K562 (cell line): Measurements from ENCODE around the gene OSGIN1. TPM values are rescaled to one million over a fixed set of nuclear protein-coding genes. Genes with fewer than 3 reads are reported as not detected.

ENCODE experiments used
- ARID3B ChIP-seq: fragments of 250-450 bp; sonication (Bioruptor Pico); IDR thresholded peaks from 2 replicates; pipeline ENCODE4 v1.4.0; 2020; ENCODE audit warnings: borderline replicate concordance
- CREB1 ChIP-seq, 2 experiments: sonication (generic) in 1 of 2; formaldehyde crosslinking in 1 of 2; IDR thresholded peaks; 2 replicates each; pipeline versions ENCODE4 v1.6.1 to v1.8.0; 2012 to 2022; ENCODE audit warnings: inconsistent platforms in 1 of 2, mild to moderate bottlenecking in 1 of 2, missing genetic modification reagents in 1 of 2, moderate library complexity in 1 of 2
- ELK1 ChIP-seq: sonication (generic); formaldehyde crosslinking; IDR thresholded peaks from 2 replicates; pipeline ENCODE4 v1.8.1; 2022; ENCODE audit warnings: missing genetic modification reagents
- HNRNPLL ChIP-seq: fragments of 200-400 bp; formaldehyde crosslinking; IDR thresholded peaks from 2 replicates; pipeline ENCODE4 v1.6.1; 2017; ENCODE audit warnings: low read length, low read depth, mild to moderate bottlenecking; ENCODE audit not compliant: poor library complexity, severe bottlenecking
- HSF4 ChIP-seq: fragments of 250-450 bp; sonication (Bioruptor Pico); IDR thresholded peaks from 2 replicates; pipeline ENCODE4 v2.1.2; 2022; ENCODE audit warnings: mild to moderate bottlenecking, moderate library complexity, borderline replicate concordance
- KLF16 ChIP-seq: IDR thresholded peaks from 2 replicates; pipeline ENCODE4 v1.6.1; 2016; ENCODE audit warnings: antibody characterized with exemption
- MED1 ChIP-seq: sonication (generic); formaldehyde crosslinking; IDR thresholded peaks from 2 replicates; pipeline ENCODE4 v1.8.1; 2023; ENCODE audit warnings: missing genetic modification reagents, borderline replicate concordance
- MGA ChIP-seq: fragments of 450-650 bp; IDR thresholded peaks from 2 replicates; pipeline ENCODE4 v1.6.1; 2016; ENCODE audit warnings: mild to moderate bottlenecking, moderate library complexity
- PHTF2 ChIP-seq: fragments of 250-450 bp; sonication (Bioruptor Pico); IDR thresholded peaks from 2 replicates; pipeline ENCODE4 v1.5.0; 2021; ENCODE audit warnings: mild to moderate bottlenecking
- SOX6 ChIP-seq: fragments of 450-650 bp; IDR thresholded peaks from 2 replicates; pipeline ENCODE4 v1.6.1; 2014; ENCODE audit warnings: mild to moderate bottlenecking
- TCF7 ChIP-seq: sonication (generic); IDR thresholded peaks from 2 replicates; pipeline ENCODE4 v1.6.1; 2016; ENCODE audit warnings: antibody characterized with exemption, borderline replicate concordance
- ZKSCAN1 ChIP-seq: fragments of 150-350 bp; IDR thresholded peaks from 2 replicates; pipeline ENCODE4 v1.6.1; 2016; ENCODE audit warnings: low read depth, low read length
- ZZZ3 ChIP-seq: fragments of 450-650 bp; IDR thresholded peaks from 2 replicates; pipeline ENCODE4 v1.6.1; 2016; ENCODE audit warnings: antibody characterized with exemption, mild to moderate bottlenecking, moderate library complexity
- polyA plus RNA-seq, 8 experiments: library from polyadenylated mRNA; depleted of rRNA in 4 of 8; stranded (reverse) in 5 of 8; unstranded in 3 of 8; fragments of >200 nt; fragmentation: Nextera tagmentation in 2 of 8; fragmentation: Illumina TruSeq in 1 of 8; extraction: Ambion mirVana in 2 of 8; extraction: Trizol in 1 of 8; gene quantifications; 2 replicates each; pipeline versions ENCODE4 v1.2.1 to v1.2.3, GENCODE V29; 2011 to 2014; ENCODE audit warnings: inconsistent platforms in 1 of 8, missing spikeins in 1 of 8
- total RNA-seq, 7 experiments: library from RNA; depleted of rRNA in 6 of 7; stranded (reverse); fragments of >200 nt in 6 of 7; fragmentation: Illumina TruSeq in 2 of 7; extraction: Trizol in 2 of 7; gene quantifications; 2 replicates each; pipeline versions ENCODE4 v1.2.1 to v1.2.3, GENCODE V29; 2011 to 2021; ENCODE audit warnings: low replicate concordance in 1 of 7

OSGIN1 gene
- total and polyA plus RNA-seq, 9 of the 15 experiments (the other 6 are each of a cell fraction or from before 2014, with no cell fraction given) = 0.03 to 3.6 (median 1.6) TPM

GRCh38 chr16:83952940-83953795 is at the start of gene OSGIN1 (continued):
- TF ChIP-seq MGA (peak; percentile 80; the same call in 1 of the 2 replicates), SOX6 (peak; percentile 50), HNRNPLL (peak; percentile 14), ELK1 (CRISPR knock-in tag) (no peak), MED1 (no peak), TCF7 (no peak), ZKSCAN1 (no peak), PHTF2 (no peak), CREB1 (IDR thresholded peaks at IDR 0.05) (peak; percentile 44; the same call in 1 of the 2 replicates), CREB1 (CRISPR knock-in tag; IDR thresholded peaks at IDR 0.05) (peak; percentile 56; the same call in 1 of the 2 replicates), HSF4 (CRISPR knock-in tag) (no peak), KLF16 (no peak), ZZZ3 (no peak), ARID3B (CRISPR knock-in tag) (no peak)
